Upper lobe of left lung (tissue), 4 donors: ENCODE results near the gene GPC5.

Source experiments
- CTCF ChIP-seq, 6 experiments: fragments of 450-650 bp in 4 of 6; fragments of 200-600 bp in 2 of 6; sonication (generic) in 2 of 6; IDR thresholded peaks; one replicate each; pipeline ENCODE4 v1.5.1; 2016 to 2019; ENCODE audit warnings: antibody characterized with exemption in 6 of 6
- POLR2A ChIP-seq, 4 donors: fragments of 450-650 bp; IDR thresholded peaks; one replicate each; pipeline ENCODE4 v1.5.1; 2016 to 2017; ENCODE audit warnings: antibody characterized with exemption in 4 of 4, mild to moderate bottlenecking in 2 of 4
- POLR2AphosphoS5 ChIP-seq, 2 donors: sonication (generic); formaldehyde crosslinking; IDR thresholded peaks; one replicate each; pipeline ENCODE4 v1.5.1; 2017; ENCODE audit warnings: antibody characterized with exemption in 2 of 2

GRCh38 chr13:91546900-91547299, 148.5 kb downstream of the GPC5 start:
- TF ChIP-seq CTCF (IDR thresholded peaks at IDR 0.05) (no peak), POLR2AphosphoS5 (IDR thresholded peaks at IDR 0.05) (no peak), POLR2A (IDR thresholded peaks at IDR 0.05) (no peak)
